HG02610 (cell line): ENCODE results near the gene ADAMTS16.

Source experiments
- ATAC-seq: cut with Tn5 transposase; IDR thresholded peaks from one replicate; pipeline ENCODE4 v1.9.1; 2021; ENCODE audit warnings: mild to moderate bottlenecking, moderate library complexity; ENCODE audit not compliant: unreplicated experiment

Gene ADAMTS16

DNA sequence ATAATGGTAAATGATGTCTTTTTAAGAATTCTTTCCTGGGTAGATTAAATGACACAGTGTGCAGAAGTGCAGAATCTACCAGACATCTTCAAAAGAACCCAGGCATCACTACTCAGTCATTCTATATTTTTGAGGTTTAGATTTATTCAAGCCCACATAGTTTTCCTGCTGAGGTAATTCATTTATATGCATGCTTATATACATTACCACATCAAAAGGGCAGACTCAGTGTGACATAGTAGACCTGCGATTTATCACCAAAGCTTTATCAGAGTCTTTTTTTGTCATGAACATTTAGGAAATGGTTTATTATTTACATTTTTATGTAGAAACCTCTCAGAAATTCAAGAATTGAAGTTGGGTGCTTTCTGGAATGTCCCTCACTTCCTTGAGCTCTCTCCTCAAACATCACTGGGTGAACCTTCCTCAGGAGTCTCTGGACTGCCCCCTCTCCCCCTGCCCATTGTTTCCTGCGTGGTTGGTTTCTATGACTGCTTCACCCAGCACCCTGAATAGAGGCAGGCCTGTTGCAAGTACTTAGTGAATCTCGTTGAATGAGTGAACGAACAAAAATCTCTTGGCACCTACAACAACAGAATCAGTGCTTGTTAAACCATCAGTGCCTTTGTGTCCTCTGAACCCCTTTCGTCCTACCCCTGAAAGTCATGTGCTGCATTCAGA is 42.5 kb downstream of the ADAMTS16 start:
- no peak for ATAC-seq

DNA sequence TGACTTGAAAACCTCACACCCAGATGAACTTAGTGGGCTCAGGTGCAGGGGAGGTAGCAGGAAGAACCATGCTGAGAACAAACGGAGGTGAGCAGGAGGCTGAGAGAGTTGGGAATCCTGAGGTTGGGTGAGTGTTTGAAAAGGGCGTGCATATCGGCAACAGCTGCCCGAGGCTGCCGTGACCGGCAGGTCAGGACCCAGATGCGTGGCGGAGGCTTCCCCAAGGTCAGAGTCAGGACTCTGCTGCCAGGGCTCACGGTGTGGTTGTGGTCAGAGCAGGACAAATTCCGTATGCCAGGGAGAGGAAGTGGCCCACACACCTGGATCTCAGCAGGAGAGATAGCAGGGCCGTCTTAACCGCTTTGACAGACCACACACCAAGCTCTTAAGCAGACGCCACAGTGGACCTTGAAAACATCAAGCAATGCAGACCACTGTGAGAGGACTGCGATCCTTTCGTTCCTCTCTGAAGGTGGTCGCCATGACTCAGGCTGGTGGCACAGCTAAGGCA is 43.1 kb downstream of the ADAMTS16 start:
- ATAC-seq, result no peak

DNA sequence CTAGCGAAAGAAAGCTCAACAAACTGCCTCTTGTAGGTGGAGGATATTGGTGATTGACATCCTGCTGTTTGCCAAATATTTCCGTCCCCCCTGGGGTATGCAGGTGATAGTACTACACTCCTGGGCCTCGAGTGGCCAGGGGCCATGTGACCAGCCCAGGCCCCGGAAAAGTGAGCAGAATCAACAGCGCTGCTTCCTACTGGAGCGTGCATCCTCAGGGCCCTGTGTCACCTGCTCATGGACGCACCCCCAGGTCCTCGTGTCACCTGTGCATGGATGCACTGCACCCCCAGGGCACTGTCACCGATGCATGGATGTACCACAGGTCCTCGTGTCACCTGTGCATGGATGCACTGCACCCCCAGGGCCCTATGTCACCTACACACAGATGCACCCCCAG is 43.8 kb downstream of the ADAMTS16 start:
- ATAC-seq, result no peak

DNA sequence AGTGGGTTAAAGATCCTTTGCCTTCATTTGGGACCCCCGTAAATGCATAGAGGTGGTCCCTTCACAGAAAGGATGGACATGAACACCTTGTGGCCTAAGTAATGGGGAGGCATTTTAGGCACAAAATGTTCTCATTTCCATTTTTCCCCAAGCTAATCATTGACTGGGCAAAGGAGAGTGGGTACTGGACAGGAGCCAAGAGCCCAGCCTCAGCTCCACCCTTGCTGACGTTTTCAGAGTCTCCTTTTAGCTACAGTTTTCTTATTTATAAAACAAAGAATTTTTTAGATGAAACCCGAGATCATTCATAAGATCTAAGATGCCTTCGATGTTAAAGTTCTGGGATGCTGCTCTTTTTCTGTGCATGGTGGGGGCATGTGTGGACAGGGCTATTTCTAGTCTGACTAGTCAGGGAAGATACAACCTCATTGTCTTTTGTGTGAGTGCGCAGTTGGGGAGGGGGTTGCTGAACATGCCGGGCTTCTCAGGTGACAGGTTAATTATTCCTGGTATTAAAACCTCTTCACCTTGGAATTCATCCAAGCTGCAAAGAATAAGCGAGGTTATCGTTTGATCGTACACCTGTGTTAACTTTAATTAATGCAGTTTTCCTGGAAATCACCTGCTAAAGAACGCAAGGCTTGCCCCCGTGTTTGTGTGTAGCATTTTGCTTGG is 48.4 kb downstream of the ADAMTS16 start:
- ATAC-seq, result no peak

DNA sequence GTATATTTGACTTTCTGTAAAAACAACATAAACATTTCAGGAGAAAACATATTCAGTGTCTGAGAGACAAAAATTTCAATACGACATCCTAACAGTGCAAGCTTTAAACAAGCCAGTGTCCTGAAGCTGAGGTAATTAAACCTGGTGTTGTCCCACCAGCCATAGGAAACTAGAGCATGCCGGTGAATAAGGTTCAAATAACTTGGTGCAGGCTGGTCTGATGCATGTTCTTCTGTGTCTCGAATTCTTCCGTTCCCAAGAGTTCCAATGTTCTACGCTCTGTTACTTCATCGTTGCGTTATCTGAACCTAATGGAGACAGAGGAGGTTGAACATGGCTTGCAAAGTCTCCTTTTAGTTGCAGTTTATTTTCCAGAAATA is 48.9 kb downstream of the ADAMTS16 start:
- no peak for ATAC-seq

DNA sequence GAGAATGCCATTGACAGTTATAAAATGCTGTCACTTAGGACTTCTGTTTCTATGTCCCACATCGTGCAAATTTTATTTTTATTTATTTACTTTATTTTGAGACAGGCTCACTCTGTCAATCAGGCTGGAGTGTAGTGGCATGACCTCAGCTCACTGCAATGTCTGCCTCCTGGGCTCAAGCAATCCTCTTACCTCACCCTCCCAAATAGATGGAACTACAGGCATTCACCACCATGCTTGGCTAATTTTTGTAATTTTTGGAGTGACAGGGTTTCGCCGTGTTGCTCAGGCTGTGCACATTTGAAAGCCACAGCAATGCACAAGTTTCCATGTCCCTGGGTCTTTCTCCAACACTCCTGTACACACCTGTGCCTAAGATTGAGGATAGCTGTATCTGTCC is 51.8 kb downstream of the ADAMTS16 start:
- no peak for ATAC-seq

DNA sequence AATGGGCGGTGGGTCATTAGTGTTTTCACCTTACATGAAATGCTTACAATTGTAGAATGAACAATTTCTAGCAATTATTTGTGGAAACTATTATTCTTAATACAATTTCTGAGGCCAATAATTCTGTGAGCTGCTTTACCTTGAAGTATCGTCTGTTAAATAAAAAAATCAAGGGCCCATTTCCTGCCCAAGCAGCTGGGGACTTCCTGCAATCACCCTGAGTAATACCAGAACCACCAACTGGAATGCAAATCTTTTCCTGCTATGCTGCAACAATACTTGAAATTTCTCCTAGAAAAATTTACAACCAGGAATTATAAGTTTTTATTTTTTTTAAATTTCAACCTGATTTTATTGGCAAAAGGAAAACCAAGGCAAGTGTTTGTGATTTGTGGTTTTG is 52.6 kb downstream of the ADAMTS16 start:
- ATAC-seq, result no peak

DNA sequence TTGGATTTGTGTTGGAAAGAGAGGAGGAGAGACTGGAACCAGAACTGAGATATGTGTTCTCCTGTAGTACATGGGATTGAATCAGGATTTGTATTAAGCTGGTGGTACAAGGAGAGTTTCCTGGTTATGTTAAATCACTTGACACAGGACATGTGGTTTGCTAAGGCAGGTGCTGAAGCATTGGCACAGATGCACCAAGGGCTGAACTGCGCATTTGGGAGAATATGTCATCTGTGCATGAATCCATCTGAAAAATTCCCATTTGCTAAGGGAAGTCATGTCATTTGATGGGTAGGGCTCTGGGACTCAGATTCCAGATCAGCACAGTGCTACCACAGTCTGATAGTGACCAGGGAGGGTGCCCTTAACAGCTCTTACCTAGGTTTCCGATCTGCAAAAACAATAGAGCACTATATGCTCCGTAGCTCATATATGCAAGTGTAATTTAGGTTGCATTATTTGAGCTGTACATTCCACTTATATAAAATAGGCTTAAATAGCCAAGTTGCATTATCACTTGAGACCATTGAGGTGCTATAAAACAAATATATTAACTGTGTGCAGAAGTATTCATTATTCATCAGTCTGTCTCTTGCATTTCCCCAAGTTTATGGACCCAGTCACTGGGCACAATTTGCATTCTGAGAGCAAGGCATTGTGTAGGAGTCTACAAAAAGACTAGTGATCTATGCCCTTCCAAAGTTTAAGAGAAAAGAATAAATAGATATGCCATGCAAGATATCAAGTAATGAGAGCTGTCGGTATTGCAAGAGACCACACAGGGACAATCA is 55.2 kb downstream of the ADAMTS16 start:
- no peak for ATAC-seq

DNA sequence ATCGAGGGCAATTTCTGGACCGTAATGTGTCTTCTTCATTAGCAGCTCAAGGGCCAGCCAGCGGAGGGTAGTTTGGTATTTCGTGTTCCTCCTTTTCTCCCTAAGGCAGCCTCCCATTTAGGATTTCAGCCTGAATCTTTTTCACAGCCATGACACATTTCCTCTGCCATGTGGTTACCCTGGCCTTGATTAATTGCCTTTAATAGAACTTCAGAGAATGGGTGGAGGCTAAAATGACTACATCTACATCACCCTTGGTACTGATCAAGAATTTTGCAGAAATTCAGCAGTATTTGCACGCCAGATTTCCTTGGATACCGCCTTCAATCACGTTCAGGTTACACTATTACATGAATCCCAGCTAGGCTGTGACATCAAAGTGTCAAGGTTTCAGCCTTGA is 58.0 kb downstream of the ADAMTS16 start:
- no peak for ATAC-seq

DNA sequence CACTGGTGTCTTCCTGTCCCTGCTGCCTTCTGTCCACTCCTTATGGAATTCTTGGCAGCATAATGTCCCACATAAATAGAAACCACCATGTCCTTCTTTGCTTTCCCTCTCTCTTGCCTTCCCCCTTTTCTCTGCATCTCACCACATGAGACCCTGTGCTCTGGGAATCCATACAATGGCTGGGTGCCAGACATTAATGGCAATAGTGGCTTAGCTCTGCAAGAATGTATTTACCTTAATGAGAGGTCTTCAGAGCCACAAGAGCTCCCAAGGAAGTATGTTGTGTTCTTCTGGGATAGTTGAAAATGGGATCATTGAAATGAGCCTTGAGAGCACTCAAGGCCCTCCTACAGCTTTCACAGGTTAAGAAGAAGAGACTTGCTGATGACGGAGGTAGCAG is 58.7 kb downstream of the ADAMTS16 start:
- ATAC-seq, result no peak

DNA sequence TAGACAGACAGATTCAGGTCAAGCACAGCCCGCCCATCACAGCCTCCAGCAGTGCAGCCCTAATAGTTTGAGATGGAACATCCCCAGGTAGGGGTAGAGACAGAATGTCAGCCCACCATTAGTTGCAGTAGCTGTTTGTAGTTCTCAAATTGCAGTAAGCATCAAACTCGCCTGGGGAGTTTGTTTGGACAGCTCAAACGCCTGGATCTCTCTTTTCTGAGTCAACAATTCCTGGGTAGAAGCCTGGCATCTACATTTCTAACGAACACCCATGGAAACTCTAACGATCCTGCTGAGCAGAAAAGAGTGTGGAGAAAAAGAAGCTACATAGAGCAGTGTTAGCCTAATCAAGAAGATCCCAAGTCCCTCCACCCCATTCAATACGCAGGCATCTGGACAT is 59.4 kb downstream of the ADAMTS16 start:
- no peak for ATAC-seq

DNA sequence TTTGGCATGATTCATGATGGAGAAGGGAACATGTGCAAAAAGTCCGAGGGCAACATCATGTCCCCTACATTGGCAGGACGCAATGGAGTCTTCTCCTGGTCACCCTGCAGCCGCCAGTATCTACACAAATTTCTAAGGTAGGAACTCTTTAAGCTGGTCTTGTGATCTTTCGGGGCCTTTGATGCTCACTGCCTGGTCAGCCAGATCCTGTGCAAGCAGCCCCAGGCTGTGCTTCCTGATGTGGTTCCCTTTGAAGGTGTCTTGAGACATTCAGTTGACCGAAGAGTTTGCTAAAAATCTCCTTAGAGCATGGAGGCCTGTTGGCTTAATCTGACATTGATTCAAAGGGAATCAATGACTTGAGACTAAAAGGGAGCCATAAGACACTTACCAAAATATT is 60.0 kb downstream of the ADAMTS16 start:
- ATAC-seq, result no peak

DNA sequence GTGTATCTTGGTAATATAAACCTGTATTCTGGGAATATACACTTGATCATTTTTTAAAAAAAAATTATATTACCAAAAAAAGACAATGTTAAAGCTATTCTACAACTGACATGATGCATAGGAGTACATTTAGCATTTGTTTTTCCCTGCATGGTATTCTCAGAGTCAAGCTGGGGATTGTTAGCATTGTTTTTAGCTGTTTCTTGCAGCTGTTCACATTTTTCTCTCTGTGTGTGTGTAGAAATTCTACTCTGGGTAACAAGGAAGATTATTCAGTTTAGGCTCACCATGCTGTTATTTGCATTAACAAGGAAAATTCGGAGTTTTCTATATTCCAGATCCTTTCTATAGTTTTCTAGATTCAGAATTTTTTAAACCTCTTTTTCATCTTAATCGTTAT is 62.2 kb downstream of the ADAMTS16 start:
- no peak for ATAC-seq

DNA sequence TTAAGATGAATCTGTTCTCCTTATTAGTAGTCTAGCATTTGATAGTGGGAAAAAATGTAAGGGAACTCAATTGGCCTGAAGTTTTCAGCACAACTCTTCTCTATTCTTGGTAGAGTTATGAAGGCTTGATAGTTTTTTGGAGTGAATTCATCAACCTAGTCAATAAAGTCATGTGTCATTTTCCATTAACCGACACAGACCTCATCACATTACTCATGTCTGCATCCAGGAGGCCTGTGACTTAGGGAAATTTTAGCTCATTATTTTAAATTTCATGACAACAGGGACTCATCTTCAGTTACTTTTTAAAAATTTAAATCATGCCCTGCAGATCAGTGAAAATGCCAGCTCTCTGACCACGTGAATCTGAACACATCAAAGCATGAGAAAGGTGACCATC is 63.3 kb downstream of the ADAMTS16 start:
- no peak for ATAC-seq

DNA sequence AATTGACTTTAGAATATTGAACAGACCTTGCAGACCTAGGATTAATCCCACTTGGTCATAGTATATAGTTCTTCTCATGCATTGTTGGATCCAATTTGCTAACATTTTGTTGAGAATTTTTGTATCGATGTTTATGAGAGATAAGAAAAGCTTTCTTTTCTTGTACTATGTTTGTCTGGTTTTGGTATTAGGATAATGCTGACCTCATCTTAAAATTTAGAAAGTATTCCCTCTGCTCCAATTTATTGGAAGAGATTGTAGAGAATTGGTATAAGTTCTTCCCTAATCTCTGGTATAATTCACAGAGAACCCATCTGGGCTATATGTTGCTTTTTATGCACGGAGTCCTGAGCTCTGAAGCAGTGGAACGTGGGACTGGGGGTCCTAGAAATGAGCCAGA is 67.7 kb downstream of the ADAMTS16 start:
- no peak for ATAC-seq

DNA sequence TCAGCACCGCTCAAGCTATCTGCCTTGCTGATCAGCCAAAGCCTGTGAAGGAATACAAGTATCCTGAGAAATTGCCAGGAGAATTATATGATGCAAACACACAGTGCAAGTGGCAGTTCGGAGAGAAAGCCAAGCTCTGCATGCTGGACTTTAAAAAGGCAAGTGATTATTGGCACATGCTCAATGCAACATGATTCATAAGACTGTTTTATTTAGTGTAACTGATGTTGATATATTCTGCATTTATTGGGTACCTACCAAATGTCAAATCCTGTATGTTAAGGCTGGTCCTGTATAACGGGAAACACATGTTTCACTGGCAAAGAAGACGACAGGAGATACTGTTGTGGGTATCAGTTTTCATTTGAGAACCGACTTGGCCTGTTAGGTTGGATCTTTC is 69.0 kb downstream of the ADAMTS16 start:
- ATAC-seq, result no peak

DNA sequence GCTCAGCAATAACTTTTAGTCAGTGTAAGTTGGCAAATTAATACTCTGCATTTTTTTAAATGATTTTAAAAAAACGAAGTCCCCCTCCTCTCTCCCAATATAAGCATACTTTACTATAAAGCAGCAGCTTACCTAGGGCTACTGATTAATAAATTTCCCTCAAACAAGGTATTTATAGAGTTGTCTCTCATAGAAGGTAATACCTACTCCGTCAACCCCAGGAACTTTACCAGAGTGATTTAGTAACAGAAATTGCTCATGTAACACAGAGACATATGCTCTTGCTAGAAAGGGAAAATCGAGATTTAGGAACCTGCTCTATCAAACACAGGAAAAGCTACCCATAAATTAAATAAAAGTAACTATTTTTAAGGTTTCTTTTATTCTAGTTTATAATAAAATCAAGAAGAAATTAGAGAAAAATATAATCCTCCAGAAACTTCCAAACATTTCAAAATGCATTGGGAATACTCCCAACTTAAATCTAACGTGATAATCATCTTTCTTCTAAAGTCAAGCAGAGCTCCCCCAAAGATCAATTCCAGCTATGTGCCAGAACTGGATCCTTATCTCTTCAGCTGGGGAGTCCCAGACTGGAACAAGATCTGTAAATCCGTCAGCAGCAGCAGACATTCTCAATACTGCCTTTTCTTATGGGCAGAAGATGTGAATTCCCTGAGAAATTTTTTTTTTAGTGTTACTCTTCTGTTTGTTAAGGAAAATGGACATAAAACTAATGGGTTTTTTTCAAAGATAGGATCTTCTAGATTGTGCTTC is 69.6 kb downstream of the ADAMTS16 start:
- ATAC-seq, result no peak

DNA sequence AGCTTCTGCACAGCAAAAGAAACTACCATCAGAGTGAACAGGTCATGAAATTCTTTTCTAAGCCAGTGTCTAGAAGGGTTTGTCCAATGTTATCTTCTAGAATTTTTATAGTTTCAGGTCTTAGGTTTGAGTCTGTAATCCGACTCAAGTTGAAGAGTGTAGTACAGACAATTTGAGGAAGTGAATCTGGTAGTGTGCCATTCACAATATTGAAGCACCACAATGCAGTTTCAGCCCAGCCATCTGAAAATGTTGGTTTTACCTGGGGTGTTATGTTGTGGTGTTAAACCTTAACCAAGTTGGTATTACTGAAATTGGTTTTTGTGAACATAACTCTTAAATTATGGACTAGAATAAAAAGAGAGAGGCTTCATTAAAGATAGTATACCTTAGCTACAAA is 77.2 kb downstream of the ADAMTS16 start:
- no peak for ATAC-seq

DNA sequence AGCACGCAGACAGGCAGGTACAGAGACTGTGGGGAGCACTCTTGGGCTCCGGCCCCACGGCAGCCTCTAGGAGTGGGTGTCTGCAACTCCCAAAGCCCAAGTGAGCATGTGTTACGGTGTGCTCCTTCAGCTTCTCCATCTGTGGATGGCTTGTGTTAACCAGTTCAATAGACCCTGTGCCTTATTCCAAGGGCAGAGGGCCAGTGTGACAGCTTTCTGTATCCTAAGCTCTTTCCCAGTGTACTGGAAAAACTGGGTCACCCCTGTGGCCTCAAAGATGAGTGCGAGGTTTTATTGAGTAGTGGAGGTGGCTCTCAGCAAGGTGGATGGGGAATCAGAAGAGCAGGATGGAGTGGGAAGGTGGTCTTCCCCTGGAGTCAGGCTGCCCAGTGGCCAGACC is 78.3 kb downstream of the ADAMTS16 start:
- no peak for ATAC-seq

DNA sequence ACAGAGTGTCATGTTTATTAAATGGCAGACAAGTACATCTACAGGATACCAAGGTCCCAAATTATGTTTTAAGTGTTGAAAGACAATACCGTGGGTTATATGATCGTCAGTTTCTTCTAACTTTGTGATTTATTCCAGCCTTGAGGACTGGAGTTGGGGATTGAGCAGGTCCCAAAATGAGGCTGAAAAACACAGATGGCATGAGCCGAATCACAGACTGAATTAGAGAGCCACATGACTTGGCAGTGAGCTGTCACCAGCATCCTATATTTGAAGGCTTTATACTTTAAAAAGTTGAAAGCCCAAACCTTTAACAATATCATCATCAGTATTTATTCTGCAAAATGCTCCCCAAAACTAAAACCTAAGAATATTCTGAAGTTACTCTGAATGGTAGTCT is 79.4 kb downstream of the ADAMTS16 start:
- ATAC-seq, result no peak
